CD4-positive, alpha-beta T cell (primary cell): ENCODE results near the gene TSHB. TPM values are rescaled to one million over a fixed set of nuclear protein-coding genes. Genes with fewer than 3 reads are reported as not detected.

Source experiments
- ATAC-seq: fragments of 200-7000 bp; cut with Tn5 transposase; one replicate; pipeline ENCODE4 v1.10.0; 2022; ENCODE audit warnings: mild to moderate bottlenecking; ENCODE audit not compliant: poor library complexity
- CTCF ChIA-PET: fragments of 350-600 bp; sonication (Branson Sonifier 250); formaldehyde crosslinking; loops from one replicate; lab custom pipeline; 2021; ENCODE audit warnings: antibody characterized with exemption, inconsistent platforms; lab: Charles Lee
- POLR2A ChIA-PET: fragments of 350-600 bp; sonication (Branson Sonifier 250); formaldehyde crosslinking; loops from one replicate; lab custom pipeline; 2021; ENCODE audit warnings: antibody characterized with exemption, inconsistent platforms; lab: Charles Lee
- DNase-seq, 14 experiments: peaks; one replicate each; pipeline ENCODE4 v3.0.0-alpha.2; 2013 to 2020; ENCODE audit warnings: mixed read lengths in 2 of 14
- H3K27ac ChIP-seq, 2 donors: one replicate each; pipeline versions ENCODE4 v1.5.1 to v1.7.0; 2013; ENCODE audit warnings: low read length in 2 of 2, low read depth in 1 of 2, mild to moderate bottlenecking in 1 of 2
- H3K27me3 ChIP-seq, 2 experiments: 1 replicate in 1 of 2; 2 replicates in 1 of 2; pipeline versions ENCODE4 v1.6.1 to v1.7.0; 2013; ENCODE audit warnings: low read length in 2 of 2, control low read depth in 1 of 2, mild to moderate bottlenecking in 1 of 2, moderate library complexity in 1 of 2; ENCODE audit not compliant: insufficient read depth in 2 of 2, control insufficient read depth in 1 of 2
- H3K36me3 ChIP-seq: one replicate; pipeline ENCODE4 v1.6.1; 2013; ENCODE audit warnings: low read length, control low read depth; ENCODE audit not compliant: insufficient read depth
- H3K4me1 ChIP-seq: one replicate; pipeline ENCODE4 v1.6.1; 2013; ENCODE audit warnings: low read length, control low read depth; ENCODE audit not compliant: insufficient read depth
- H3K4me3 ChIP-seq: one replicate; pipeline ENCODE4 v1.5.1; 2013; ENCODE audit warnings: mild to moderate bottlenecking, low read length, moderate library complexity
- H3K9me3 ChIP-seq, 2 experiments: 1 replicate in 1 of 2; 2 replicates in 1 of 2; pipeline versions ENCODE4 v1.6.1 to v1.7.0; 2013; ENCODE audit warnings: low read length in 2 of 2, mild to moderate bottlenecking in 2 of 2, control low read depth in 1 of 2, moderate library complexity in 1 of 2; ENCODE audit not compliant: control insufficient read depth in 1 of 2, insufficient read depth in 1 of 2
- H3K27ac Mint-ChIP-seq: one replicate; pipeline ENCODE4 v1.8.0; 2020; ENCODE audit warnings: mixed read lengths
- H3K27me3 Mint-ChIP-seq: one replicate; pipeline ENCODE4 v1.8.0; 2021; ENCODE audit warnings: mixed read lengths
- H3K36me3 Mint-ChIP-seq: one replicate; pipeline ENCODE4 v1.8.0; 2021; ENCODE audit warnings: low read depth, mixed read lengths
- H3K4me1 Mint-ChIP-seq: one replicate; pipeline ENCODE4 v1.8.0; 2021; ENCODE audit warnings: low read depth, mixed read lengths
- H3K4me3 Mint-ChIP-seq: one replicate; pipeline ENCODE4 v1.8.0; 2020; ENCODE audit warnings: mild to moderate bottlenecking, mixed read lengths
- H3K9me3 Mint-ChIP-seq: one replicate; pipeline ENCODE4 v1.8.0; 2020; ENCODE audit warnings: mixed read lengths
- CTCF ChIP-seq: fragments of 200-600 bp; IDR thresholded peaks from one replicate; pipeline ENCODE4 v1.8.0; 2022; ENCODE audit warnings: antibody characterized with exemption, mild to moderate bottlenecking
- intact Hi-C, 2 experiments: fragments of 100-400 bp; cut with DNase I in 1 of 2; cut with micrococcal nuclease in 1 of 2; formaldehyde crosslinking; loops; one replicate each; pipeline versions ENCODE4 v1.15.1 to v1.9.0; 2023 to 2025; cut with DNase I, micrococcal nuclease
- total RNA-seq, 174 experiments: library from RNA in 2 of 174; stranded (reverse) in 2 of 174; gene quantifications; one replicate each; pipeline ENCODE4 v1.2.3 and lab custom pipeline; 2021 to 2026

TSHB gene
- total RNA-seq, 2 experiments from 2014 or later, result not detected

GRCh38 chr1:115059316-115059715 lies 29.7 kb downstream of the TSHB start:
- H3K4me1 Mint-ChIP-seq, result peaks cover 40% of the 10 kb centered on the region
- no peaks in the 10 kb centered on the region for H3K27me3 Mint-ChIP-seq
- DNase-seq, result no peak
- no peaks in the 10 kb centered on the region for H3K27me3 ChIP-seq
- H3K36me3 Mint-ChIP-seq, result no peaks in the 10 kb centered on the region
- intact Hi-C loops, result loop anchor here in 1 of 2 experiments (10.0 kb wide), 1 partner anchor 715 kb away; no protein-coding TSS in a partner anchor
- ATAC-seq, result no peak
- peaks cover 26% of the 10 kb centered on the region for H3K4me1 ChIP-seq
- H3K27ac Mint-ChIP-seq, result no peak overlapping the region
- no peaks in the 10 kb centered on the region for H3K9me3 ChIP-seq
- H3K9me3 Mint-ChIP-seq, result no peaks in the 10 kb centered on the region
- H3K27ac ChIP-seq, result no peak overlapping the region
- no peak for TF ChIP-seq CTCF
- no peak overlapping the region for H3K4me3 ChIP-seq
- ChIA-PET POLR2A (interaction anchor here (1.0 kb wide), 1 partner anchor 40 kb away, joined by 3 read pairs; no protein-coding TSS in a partner anchor), CTCF (interaction anchor here (0.7 to 1.9 kb wide), 2 partner anchors 40 to 80 kb away, joined by 3 to 5 read pairs; no protein-coding TSS in a partner anchor)
- H3K4me3 Mint-ChIP-seq, result no peak overlapping the region
- peaks cover 6% of the 10 kb centered on the region for H3K36me3 ChIP-seq

- peak overlapping the region; percentile 99 for H3K27ac Mint-ChIP-seq
- no peak for DNase-seq
- intact Hi-C loops, result loop anchor here in 1 of 2 experiments (5.0 to 10.0 kb wide), 2 partner anchors 278 to 306 kb away; partner anchors contain the start of genes CSDE1 and SIKE1
- TF ChIP-seq CTCF, result no peak
- no peaks in the 10 kb centered on the region for H3K9me3 ChIP-seq
- H3K27ac ChIP-seq, result no peak overlapping the region
- H3K4me3 Mint-ChIP-seq, result no peak overlapping the region
- POLR2A ChIA-PET, result no interaction called here
- H3K36me3 Mint-ChIP-seq, result no peaks in the 10 kb centered on the region
- no peaks in the 10 kb centered on the region for H3K27me3 Mint-ChIP-seq
- no peak for ATAC-seq
- H3K4me3 ChIP-seq, result no peak overlapping the region
- no peaks in the 10 kb centered on the region for H3K9me3 Mint-ChIP-seq
- no peaks in the 10 kb centered on the region for H3K27me3 ChIP-seq
- peaks cover 44% of the 10 kb centered on the region for H3K4me1 Mint-ChIP-seq
- CTCF ChIA-PET, result no interaction called here
- H3K4me1 ChIP-seq, result peaks cover 35% of the 10 kb centered on the region
- peaks cover 6% of the 10 kb centered on the region for H3K36me3 ChIP-seq
Measured at GRCh38 chr1:115060501-115060900, 30.9 kb downstream of the TSHB start.

DNA sequence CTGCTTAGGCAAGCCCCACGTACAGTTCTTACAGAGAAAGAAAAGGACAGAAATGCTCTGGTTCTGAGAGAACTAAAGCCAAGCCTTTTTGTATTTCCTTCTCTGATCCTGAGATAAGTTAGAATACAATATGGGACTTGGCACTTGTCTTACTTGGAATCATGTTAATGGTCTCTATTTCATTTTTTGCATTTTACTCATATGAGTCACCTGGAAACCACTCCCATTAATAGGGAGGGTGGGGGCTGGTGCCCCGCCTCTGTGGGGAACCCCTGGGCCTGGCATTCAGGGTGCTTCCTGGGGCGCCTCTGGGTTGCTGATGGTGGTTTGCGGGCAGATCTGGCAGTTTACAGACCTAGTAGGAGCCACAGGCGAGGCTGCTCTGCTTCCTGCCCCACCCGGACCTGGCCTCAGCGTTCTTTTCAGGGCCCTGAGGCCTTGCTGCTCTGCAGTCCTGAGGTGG lies 32.9 kb downstream of the TSHB start:
- ATAC-seq, result peak; percentile 89
- Histone ChIP-seq H3K4me1 (peaks cover 35% of the 10 kb centered on the region), H3K9me3 (no peaks in the 10 kb centered on the region), H3K36me3 (peaks cover 2% of the 10 kb centered on the region), H3K4me3 (no peak overlapping the region), H3K27me3 (no peaks in the 10 kb centered on the region), H3K27ac (peak overlapping the region; percentile 83 to 89)
- ChIA-PET CTCF (interaction anchor here (1.3 to 1.7 kb wide), 3 partner anchors 10 to 282 kb away, joined by 3 to 4 read pairs (median 3); partner anchors contain the start of gene SIKE1), POLR2A (interaction anchor here (0.5 to 4.7 kb wide), 3 partner anchors 26 to 36 kb away, joined by 3 to 37 read pairs (median 4); partner anchors contain the start of gene TSPAN2)
- peak overlapping the region; percentile 99 for H3K27ac Mint-ChIP-seq
- H3K27me3 Mint-ChIP-seq, result no peaks in the 10 kb centered on the region
- DNase-seq, result peak; percentile 90 to 98 (median 94)
- H3K9me3 Mint-ChIP-seq, result no peaks in the 10 kb centered on the region
- peaks cover 44% of the 10 kb centered on the region for H3K4me1 Mint-ChIP-seq
- H3K36me3 Mint-ChIP-seq, result no peaks in the 10 kb centered on the region
- TF ChIP-seq CTCF, result no peak
- peak overlapping the region; percentile 77 for H3K4me3 Mint-ChIP-seq
- intact Hi-C loops, result loop anchor here (1.0 to 10.0 kb wide), 6 partner anchors 22 to 308 kb away; partner anchors contain the start of genes SIKE1 (in 2 of the 2) and CSDE1 (in 1 of the 2)
